ENCODE results near the gene COL6A3. TPM values are rescaled to one million over a fixed set of nuclear protein-coding genes. Genes with fewer than 3 reads are reported as not detected.
A peak's percentile ranks its signal among the peaks of the same experiment; 100 is the strongest.

COL6A3 gene, protein sequence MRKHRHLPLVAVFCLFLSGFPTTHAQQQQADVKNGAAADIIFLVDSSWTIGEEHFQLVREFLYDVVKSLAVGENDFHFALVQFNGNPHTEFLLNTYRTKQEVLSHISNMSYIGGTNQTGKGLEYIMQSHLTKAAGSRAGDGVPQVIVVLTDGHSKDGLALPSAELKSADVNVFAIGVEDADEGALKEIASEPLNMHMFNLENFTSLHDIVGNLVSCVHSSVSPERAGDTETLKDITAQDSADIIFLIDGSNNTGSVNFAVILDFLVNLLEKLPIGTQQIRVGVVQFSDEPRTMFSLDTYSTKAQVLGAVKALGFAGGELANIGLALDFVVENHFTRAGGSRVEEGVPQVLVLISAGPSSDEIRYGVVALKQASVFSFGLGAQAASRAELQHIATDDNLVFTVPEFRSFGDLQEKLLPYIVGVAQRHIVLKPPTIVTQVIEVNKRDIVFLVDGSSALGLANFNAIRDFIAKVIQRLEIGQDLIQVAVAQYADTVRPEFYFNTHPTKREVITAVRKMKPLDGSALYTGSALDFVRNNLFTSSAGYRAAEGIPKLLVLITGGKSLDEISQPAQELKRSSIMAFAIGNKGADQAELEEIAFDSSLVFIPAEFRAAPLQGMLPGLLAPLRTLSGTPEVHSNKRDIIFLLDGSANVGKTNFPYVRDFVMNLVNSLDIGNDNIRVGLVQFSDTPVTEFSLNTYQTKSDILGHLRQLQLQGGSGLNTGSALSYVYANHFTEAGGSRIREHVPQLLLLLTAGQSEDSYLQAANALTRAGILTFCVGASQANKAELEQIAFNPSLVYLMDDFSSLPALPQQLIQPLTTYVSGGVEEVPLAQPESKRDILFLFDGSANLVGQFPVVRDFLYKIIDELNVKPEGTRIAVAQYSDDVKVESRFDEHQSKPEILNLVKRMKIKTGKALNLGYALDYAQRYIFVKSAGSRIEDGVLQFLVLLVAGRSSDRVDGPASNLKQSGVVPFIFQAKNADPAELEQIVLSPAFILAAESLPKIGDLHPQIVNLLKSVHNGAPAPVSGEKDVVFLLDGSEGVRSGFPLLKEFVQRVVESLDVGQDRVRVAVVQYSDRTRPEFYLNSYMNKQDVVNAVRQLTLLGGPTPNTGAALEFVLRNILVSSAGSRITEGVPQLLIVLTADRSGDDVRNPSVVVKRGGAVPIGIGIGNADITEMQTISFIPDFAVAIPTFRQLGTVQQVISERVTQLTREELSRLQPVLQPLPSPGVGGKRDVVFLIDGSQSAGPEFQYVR (N-terminal part only)
- polyA plus RNA-seq (ENCODE audit: insufficient read length): 235 TPM
- long read RNA-seq, donor 1, full-length matches to known transcripts: 10 of 155 reads
- long read RNA-seq, donor 1, partial matches to known transcripts: 145 of 155 reads
- long read RNA-seq, donor 1, other reads (novel, unspliced or antisense): 0 of 155 reads
- long read RNA-seq, donor 2, full-length matches to known transcripts: 5 of 110 reads
- long read RNA-seq, donor 2, partial matches to known transcripts: 100 of 110 reads
- long read RNA-seq, donor 2, other reads (novel, unspliced or antisense): 5 of 110 reads
- long read RNA-seq, donor 3, full-length matches to known transcripts: 13 of 86 reads
- long read RNA-seq, donor 3, partial matches to known transcripts: 73 of 86 reads
- long read RNA-seq, donor 3, other reads (novel, unspliced or antisense): 0 of 86 reads
- long read RNA-seq, donor 4, full-length matches to known transcripts: 5 of 11 reads
- long read RNA-seq, donor 4, partial matches to known transcripts: 6 of 11 reads
- long read RNA-seq, donor 4, other reads (novel, unspliced or antisense): 0 of 11 reads
- long read RNA-seq, donor 5, full-length matches to known transcripts: 8 of 56 reads
- long read RNA-seq, donor 5, partial matches to known transcripts: 48 of 56 reads
- long read RNA-seq, donor 5, other reads (novel, unspliced or antisense): 0 of 56 reads
- long read RNA-seq, donor 6, full-length matches to known transcripts: 9 of 83 reads
- long read RNA-seq, donor 6, partial matches to known transcripts: 74 of 83 reads
- long read RNA-seq, donor 6, other reads (novel, unspliced or antisense): 0 of 83 reads
- long read RNA-seq, donor 7, full-length matches to known transcripts: 9 of 113 reads
- long read RNA-seq, donor 7, partial matches to known transcripts: 104 of 113 reads
- long read RNA-seq, donor 7, other reads (novel, unspliced or antisense): 0 of 113 reads
- long read RNA-seq, donor 8, full-length matches to known transcripts: 2 of 24 reads
- long read RNA-seq, donor 8, partial matches to known transcripts: 22 of 24 reads
- long read RNA-seq, donor 8, other reads (novel, unspliced or antisense): 0 of 24 reads

DNA sequence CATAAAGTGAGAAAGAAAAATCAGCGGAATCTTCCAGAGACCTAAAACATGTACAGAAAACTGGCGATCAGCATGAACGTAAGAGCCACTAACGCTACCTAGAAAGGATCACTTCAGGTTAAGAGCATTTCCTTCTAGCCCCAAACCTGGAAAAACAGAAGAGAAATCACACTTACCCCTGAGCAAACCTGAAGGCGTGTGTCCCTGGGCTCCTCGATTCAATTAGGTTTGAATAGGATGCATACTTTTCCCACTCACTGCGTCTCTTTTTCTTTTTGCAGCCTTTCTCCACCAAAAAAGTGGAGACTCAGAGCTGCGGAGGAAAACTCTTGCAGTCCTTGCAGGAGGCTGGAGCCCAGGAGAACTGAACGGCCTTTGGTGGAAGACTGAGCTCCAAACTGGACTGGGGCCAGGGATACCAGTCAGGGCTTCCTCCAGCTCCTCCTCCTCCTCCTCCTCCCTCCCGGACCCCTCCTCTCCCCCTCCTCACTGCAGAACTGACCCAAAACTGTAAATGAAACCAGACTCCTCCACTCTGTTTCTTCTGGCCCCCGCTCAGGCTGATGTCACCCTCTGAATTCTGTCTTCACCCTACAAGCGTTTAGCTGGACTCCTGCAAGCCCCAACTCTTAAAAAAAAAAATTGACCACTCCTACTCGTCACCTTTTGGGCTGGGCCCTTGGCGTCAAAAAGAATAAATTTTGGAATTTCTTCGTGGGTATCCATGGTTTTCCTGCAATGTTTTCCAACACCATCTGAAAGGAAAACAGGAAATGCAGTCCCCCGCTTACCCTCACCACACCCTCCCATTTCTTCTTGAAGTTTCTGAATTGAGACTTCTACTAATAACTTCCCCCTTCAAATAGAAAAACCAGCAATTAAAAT, at the start of gene COL6A3:
Gene COL6A3, minus strand, starts transcription at position 388 of the 885 bp plus-strand sequence. CDS start 17,347 bp downstream, outside the sequence.
- peak; percentile 83 for DNase-seq

DNA sequence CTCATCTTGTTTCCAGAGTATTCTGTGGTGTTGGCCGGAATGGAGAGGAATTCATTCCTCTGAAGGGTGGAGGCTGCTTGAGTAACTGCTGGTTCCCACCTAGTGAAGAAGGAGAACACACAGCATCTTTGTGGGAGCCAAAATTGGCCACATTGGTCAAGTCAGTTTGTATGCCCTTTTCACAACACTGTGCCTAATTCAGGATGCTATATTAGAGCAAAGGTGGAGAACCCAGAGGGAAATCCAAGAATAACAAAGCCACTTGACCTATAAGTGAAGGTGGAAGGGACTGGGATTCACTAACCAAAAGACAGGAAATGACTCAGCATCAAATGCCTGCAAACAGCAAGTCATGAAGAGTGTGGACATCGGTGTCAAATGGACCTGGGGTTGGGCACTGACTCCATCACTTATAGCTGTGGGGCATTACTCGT, 45.8 kb upstream of the COL6A3 start:
- no peak for DNase-seq

DNA sequence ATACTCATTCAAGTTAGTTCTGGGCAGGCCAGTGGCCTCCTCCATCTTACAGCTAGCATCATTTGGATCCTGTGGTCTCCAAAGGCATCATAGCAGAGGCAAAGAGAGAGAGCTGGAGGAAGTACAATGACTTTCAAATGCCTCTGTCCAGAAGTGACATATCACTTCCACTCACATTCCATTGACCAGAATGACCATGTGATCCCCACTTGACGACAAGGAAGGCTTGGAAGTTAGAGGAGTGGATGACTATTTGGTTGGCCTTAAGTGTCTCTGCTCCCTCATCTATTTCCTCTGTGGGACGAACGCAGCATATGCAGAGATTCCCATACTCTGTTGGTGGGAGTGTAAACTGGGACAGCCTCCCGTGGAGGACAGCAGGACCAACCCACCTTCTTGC, 45.3 kb upstream of the COL6A3 start:
- DNase-seq: no peak

DNA sequence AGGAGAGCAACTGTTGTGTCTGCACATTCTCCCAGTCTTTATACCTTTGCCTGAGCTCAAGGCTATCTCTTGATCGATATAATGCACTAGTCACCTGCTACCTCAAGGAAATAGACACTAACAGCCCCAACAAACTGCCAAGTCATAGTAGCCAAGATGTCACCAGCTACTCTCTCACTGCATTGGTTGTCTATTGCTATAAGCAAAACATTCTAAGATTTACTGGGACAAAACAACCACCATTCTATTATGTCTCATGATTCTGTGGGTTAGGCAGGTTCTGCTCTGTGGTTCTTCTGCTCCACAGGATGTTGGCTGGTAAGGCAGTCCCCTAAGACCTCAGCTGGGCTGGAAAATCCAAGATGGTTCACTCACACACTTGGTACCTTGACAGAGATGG, 44.6 kb upstream of the COL6A3 start:
- no peak for DNase-seq

DNA sequence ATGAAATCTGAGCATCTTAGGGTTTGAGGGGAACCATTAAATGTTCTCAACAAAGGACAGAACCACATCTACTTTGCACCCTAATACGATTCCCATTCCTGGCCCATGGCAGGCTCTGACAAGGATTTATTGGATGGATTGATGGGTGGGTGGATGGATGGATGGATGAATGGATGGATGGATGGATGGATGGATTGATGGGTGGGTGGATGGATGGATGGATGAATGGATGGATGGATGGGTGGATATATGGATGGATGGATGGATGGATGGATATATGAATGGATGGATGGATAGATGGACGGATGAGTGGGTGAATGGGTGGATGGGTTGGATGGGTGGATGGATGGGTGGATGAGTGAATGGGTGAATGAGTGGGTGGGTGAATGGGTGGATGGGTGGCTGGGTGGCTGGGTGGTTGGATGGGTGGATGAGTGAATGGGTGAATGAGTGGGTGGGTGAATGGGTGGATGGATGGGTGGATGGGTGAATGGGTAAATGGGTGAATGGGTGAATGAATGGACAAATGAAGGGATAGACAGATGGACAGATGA, 43.5 kb upstream of the COL6A3 start:
- DNase-seq: no peak

DNA sequence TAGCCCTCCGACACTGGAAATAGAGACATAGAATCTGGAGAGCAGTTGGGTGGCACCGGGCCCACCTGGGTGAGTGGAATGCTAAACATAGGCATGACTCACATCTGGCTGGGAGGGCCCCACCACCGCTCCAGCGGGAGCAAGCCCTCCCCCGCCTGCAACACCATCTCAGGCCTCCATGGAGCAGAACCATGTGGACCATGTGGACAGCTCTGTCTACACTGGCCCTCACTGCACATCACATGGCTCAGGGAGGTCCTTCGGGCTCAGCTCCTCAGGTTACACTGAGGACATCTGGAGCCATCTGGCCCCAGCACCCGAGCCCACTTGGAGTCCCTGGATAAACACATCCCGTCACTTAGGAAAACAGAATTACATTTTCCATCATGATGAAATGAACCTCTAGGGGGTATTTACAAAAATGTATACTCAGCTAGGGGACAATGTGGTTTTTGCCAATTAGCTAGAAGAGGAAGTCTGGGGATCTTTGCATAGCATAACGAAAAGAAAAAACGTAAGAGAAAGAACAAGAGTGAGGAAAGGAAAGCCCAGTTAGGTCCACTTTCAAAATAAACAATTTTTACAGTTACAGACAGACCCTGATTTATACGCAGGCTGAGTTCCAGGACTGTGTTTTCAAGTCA, 42.4 kb upstream of the COL6A3 start:
- peak; percentile 77 for DNase-seq

DNA sequence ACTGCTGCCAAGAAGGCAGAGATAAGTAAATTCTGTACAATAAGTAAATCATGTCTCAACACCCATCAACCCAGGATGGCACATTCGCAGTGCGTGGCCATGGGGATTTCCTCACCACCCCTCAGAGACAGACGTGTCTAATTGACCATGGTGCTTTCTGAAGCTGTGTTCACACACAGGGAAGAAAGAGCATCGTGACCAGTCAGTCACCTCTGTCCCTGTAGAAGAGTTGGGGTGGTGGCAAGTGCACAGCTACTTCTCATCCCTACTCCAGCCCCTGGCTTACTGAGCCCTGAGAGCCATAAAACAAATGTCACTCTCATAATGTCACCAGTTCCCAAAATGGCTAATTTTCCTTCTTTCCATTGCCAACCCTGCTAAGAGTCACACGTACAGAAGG, 41.8 kb upstream of the COL6A3 start:
- no peak for DNase-seq

DNA sequence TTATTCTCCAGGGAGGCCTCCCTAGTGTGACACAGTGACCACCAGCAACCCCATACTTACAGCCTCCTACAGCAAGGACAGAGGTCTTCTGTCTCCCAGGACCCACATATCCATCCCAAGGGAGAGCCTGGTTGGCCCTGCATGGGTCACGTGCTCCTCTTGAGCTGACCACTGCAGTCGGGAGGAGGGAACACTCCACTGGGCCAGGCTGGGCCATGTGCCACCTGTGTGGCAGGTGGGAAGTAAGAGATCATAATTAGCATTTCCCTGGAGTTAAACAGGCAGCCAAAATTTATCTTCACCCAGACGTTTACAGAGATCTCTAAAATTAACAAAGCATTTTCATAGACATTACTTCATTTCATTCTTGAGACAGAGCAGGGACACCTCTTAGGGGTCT, 39.7 kb upstream of the COL6A3 start:
- DNase-seq: no peak

DNA sequence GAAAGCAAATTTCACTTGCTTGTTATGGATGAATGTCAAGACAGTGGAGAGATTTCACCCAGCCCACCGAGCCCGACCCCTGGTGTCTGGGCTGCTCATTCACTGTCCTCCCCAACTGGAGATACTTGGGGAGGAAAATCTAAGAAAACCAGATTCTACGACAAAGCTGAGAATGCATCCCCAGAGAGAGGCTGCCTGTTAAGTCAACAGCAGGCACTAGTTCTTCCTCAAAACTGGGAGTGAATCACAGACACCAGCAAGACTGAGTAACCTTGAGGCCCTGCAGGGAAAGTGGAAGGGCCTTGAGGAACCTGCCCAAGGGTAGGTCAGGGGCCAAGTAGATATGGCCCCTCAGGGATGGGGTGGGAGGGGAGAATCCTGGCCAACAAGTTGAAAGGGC, 38.9 kb upstream of the COL6A3 start:
- no peak for DNase-seq

DNA sequence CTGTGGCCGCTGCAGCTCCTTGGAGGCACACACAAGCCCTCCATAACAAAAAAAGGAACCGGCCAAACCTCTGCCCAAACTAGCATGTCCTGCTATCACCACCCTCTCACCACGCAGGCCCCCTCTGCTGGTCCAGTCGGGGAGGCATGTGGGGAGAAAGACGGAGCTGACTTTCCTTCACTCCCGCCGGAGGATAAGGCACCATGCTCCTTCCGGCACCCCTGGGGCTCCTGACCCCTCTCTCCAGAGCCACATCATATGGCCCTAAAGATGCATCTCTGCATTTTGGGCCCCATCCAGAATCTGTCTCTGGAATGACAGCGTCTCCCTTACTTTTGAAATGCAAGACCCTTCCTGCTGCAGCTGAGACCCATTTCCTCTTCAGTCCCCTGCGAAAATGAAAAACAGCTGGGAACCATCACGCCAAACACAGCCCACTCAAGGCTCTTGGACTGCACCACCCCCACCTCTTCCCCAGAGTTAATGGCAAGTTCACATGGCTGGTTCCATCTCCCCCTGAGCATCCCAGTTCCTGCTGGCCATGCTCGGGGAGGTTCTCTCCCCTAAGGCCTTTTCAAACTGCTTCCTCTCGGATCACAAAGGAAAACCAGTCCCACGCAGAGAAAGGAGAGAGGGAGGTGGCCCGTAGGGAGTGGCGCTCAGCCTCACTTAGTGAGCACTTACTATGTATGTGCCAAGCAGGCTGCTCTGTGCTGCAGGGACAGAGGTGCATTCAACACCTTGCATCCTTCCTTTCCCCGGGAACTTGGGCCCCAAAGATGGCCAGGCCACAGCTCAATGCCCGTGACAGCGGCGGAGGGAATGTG, 37.9 kb upstream of the COL6A3 start:
- peak; percentile 83 for DNase-seq

DNA sequence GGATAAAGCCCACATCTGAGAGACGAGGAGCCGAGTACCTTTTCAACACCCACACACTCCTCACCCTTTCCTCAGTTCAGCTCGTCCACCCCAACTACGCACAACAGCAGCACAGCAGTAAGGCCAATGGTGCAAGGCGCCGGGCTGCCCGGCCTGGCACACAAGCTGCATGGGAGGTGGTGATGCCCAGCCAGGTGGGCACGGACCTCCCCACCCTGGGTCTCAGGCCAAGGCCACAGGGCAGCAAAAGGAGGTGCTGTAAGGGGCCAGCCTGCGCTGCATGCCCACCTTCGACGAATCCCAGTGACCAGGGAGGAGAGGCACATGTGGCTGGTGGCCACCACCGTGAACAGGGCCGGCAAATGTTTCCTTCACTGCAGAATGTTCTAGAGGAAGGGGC, 36.6 kb upstream of the COL6A3 start:
- DNase-seq: no peak

DNA sequence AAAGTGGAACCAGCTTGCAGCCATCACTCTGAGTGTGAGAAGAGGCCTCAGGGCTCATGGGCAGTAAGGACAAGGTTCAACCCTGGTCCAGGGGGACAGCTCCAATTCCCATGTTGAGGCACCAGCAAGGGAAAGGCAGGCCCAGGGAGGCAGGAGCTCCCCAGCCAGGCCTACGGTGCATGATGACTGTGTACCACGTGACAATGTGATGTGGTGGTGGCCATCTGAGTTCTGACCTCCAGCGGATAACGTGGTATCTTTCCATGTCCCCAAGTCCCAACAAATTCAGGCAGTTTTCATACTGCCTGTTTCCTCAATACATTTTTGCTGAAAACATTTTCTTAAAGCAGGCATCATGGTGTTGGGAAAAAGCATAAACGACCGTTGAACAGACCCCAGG, 36.1 kb upstream of the COL6A3 start:
- DNase-seq: no peak

DNA sequence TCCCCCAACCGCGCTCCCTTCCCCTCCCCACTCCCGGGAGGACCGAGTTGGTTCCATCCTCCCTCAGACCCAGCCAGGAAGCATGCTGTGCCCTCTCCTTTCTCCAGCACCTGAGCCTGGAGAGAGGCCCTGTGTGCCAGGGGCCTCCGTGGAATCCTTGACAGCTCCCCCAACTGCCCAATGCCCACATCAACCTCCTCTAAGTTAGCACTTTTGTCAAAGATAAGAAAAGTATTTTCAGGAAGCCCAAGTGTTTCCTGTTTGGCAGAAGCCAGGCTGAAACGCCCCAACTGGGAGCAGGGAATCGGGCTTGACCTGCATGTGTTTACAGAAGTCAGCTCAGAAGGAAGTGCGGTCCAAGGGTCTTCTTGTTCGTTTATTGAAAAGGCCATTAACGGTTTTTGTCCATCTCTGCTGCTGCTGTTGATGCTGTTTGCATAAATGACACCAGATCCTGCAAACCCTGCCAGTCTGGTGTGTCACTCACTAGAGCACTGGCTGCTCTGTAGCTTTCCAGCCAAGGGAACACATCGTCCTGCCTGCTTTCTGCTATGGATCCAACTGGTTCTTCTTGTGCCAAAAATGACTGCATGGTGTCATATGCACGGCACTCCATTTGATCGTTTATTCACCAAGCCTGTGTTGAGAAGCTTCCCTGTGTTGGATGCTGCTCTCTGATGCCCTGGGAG, 35.4 kb upstream of the COL6A3 start:
- no peak for DNase-seq

DNA sequence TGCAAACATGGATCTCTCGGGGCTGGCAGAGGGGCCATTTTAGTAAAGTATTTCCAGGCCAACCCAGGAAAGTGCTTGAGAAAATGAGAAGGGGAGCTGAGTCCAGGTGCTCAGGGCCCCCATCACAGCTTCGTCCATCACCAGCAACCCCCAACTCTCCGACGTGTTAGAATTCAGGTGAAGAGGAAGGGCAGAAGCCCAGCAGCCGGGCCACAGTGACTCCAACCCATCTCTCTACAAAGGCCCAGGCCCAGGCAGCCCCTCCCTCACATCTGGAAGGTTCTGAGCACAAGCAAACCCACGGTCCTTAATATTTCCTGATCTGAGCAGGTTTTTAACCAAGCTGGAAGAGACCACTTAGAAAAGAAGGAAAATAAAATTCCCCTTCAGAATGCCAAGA, 34.7 kb upstream of the COL6A3 start:
- DNase-seq: no peak

DNA sequence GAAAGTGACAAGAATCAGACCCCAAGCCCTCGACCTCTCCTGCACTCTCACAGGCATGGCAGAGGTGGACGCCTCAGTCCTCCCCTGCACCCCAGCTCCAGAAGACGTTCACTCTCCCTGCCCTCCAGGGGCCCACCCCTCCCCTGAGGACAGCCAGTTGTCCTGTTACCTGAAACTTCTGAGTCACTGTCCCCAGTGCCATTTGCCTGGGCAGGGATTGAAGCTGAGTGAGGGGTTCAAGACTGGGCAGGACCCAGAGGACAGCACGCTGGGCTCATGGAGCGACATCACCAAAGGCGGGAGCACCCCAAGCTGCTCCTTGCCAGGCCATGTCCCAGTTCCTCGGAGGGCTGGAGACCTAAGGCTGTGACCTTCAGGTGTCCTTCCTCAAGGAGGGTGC, 34.2 kb upstream of the COL6A3 start:
- no peak for DNase-seq

DNA sequence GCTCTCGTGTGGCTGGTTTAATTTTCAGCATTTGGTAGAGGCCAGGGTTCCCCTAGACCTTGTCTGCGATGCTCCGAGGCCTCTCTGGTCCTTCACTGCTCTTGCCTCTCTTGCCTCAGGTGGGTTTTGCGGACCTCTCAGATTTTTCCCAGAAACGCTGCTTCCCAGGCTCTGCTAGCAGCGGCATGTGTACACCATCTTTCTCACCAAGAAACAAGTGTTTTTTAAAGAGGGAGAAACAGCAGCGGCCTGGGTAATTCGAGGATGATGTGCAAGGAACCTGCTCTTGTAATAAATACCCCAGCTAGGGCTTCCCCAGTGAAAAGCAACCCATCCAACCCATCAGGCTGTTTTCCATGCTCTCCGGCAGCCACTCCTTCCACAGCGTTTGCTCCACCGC, 33.5 kb upstream of the COL6A3 start:
- no peak for DNase-seq

DNA sequence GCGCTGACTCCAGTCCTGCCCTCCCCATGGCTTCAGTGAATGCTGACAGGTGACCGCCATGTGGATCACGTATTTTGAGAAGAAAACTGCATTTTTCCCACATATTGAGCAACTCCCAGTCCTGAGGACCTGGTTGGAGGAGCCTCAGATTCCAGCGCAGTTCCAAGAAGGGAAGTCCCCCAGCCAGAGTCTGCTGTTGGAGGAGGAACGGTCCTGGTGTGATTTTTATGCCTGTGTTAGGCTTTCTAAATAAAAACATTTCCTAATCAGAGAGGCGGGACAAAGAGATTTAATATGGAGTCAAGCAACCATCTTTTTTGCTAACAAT, 32.3 kb upstream of the COL6A3 start:
- DNase-seq: no peak

All from left kidney (tissue), 8 donors.